BLaER1 treated with 17β-estradiol and CSF1 and Interleukin-3, amounts not matched to agents 10 nM and 100 nM (cell line): Measurements from ENCODE around the gene OR4D2.
A peak's percentile ranks its signal among the peaks of the same experiment; 100 is the strongest.

ENCODE experiments used
- H3K27ac ChIP-seq, 11 experiments: shearing (Covaris generic); formaldehyde crosslinking; 2 replicates each; pipeline ENCODE4 v1.8.1; 2022
- H3K27me3 ChIP-seq, 11 experiments: shearing (Covaris generic); formaldehyde crosslinking; 2 replicates each; pipeline ENCODE4 v1.8.1; 2022
- H3K36me3 ChIP-seq, 11 experiments: shearing (Covaris generic); formaldehyde crosslinking; 2 replicates each; pipeline ENCODE4 v1.8.1; 2022
- H3K4me1 ChIP-seq, 10 experiments: shearing (Covaris generic); formaldehyde crosslinking; 2 replicates each; pipeline ENCODE4 v1.8.1; 2022
- H3K4me2 ChIP-seq, 11 experiments: shearing (Covaris generic); formaldehyde crosslinking; 2 replicates each; pipeline ENCODE4 v1.8.1; 2022
- H3K4me3 ChIP-seq, 10 experiments: shearing (Covaris generic); formaldehyde crosslinking; 2 replicates each; pipeline ENCODE4 v1.8.1; 2022
- H3K9ac ChIP-seq, 11 experiments: shearing (Covaris generic); formaldehyde crosslinking; 2 replicates each; pipeline ENCODE4 v1.8.1; 2022
- H3K9me3 ChIP-seq, 11 experiments: shearing (Covaris generic); formaldehyde crosslinking; replicated peaks in 1 of 11; 2 replicates each; pipeline ENCODE4 v1.8.1; 2022
- H4K20me1 ChIP-seq, 11 experiments: shearing (Covaris generic); formaldehyde crosslinking; 2 replicates each; pipeline ENCODE4 v1.8.1; 2022
- Cebpa-rat ChIP-seq, 11 experiments: shearing (Covaris generic); IDR thresholded peaks; 2 replicates each; pipeline ENCODE4 v1.8.1; 2022

The OR4D2 gene

GRCh38 chr17:58184986-58185761 lies 18.4 kb downstream of the OR4D2 start:
- Histone ChIP-seq H3K27ac (peak overlapping the region in 1 of 11 experiments; percentile 2; a peak in 1 of 22 replicates), H3K4me3 (no peak overlapping the region), H3K4me1 (peaks cover 34 to 50% (median 44%) of the 10 kb centered on the region in 10 experiments), H3K4me2 (peak overlapping the region; percentile 46 to 78 (median 72)), H3K27me3 (no peaks in the 10 kb centered on the region), H3K9me3 (no peaks in the 10 kb centered on the region), H3K9ac (no peak overlapping the region), H4K20me1 (no peaks in the 10 kb centered on the region; a peak in 1 of 22 replicates), H3K36me3 (no peaks in the 10 kb centered on the region)
- TF ChIP-seq Cebpa-rat (IDR thresholded peaks at IDR 0.05): no peak

- H3K4me3 ChIP-seq: no peak overlapping the region
- H3K27me3 ChIP-seq: no peaks in the 10 kb centered on the region
- TF ChIP-seq Cebpa-rat (IDR thresholded peaks at IDR 0.05): no peak
- H3K9me3 ChIP-seq: no peaks in the 10 kb centered on the region
- H3K9ac ChIP-seq: no peak overlapping the region
- peaks cover 34 to 53% (median 45%) of the 10 kb centered on the region in 10 experiments for H3K4me1 ChIP-seq
- H3K4me2 ChIP-seq: peak overlapping the region; percentile 26 to 78 (median 72)
- no peaks in the 10 kb centered on the region; a peak in 1 of 22 replicates for H4K20me1 ChIP-seq
- no peak overlapping the region for H3K27ac ChIP-seq
- no peaks in the 10 kb centered on the region for H3K36me3 ChIP-seq
Observed at GRCh38 chr17:58186591-58186990, 19.8 kb downstream of the OR4D2 start.

GRCh38 chr17:58187063-58187462 lies 20.3 kb downstream of the OR4D2 start:
- Histone ChIP-seq H3K4me1 (peaks cover 34 to 53% (median 45%) of the 10 kb centered on the region in 10 experiments), H3K27me3 (no peaks in the 10 kb centered on the region), H3K9me3 (no peaks in the 10 kb centered on the region), H3K4me3 (no peak overlapping the region), H4K20me1 (no peaks in the 10 kb centered on the region; a peak in 1 of 22 replicates), H3K36me3 (no peaks in the 10 kb centered on the region), H3K4me2 (no peak overlapping the region), H3K27ac (no peak overlapping the region), H3K9ac (no peak overlapping the region)
- TF ChIP-seq Cebpa-rat (IDR thresholded peaks at IDR 0.05): no peak

GRCh38 chr17:58187675-58188074 lies 20.9 kb downstream of the OR4D2 start:
- no peaks in the 10 kb centered on the region for H3K27me3 ChIP-seq
- H3K9me3 ChIP-seq: no peaks in the 10 kb centered on the region
- no peak overlapping the region for H3K4me3 ChIP-seq
- H3K4me1 ChIP-seq: peaks cover 39 to 59% (median 49%) of the 10 kb centered on the region in 10 experiments
- no peak overlapping the region for H3K27ac ChIP-seq
- no peaks in the 10 kb centered on the region for H3K36me3 ChIP-seq
- no peak overlapping the region for H3K4me2 ChIP-seq
- no peaks in the 10 kb centered on the region; a peak in 1 of 22 replicates for H4K20me1 ChIP-seq
- no peak overlapping the region for H3K9ac ChIP-seq
- no peak for TF ChIP-seq Cebpa-rat (IDR thresholded peaks at IDR 0.05)

- H3K4me2 ChIP-seq: peak overlapping the region; percentile 39 to 77 (median 57); a peak in 21 of 22 replicates
- no peaks in the 10 kb centered on the region for H3K27me3 ChIP-seq
- no peak for TF ChIP-seq Cebpa-rat (IDR thresholded peaks at IDR 0.05)
Observed at GRCh38 chr17:58189436-58190146, 22.8 kb downstream of the OR4D2 start.

GRCh38 chr17:58191241-58191896 lies 24.6 kb downstream of the OR4D2 start:
- H3K9ac ChIP-seq: no peak overlapping the region

More at GRCh38 chr17:58189436-58190146, 22.8 kb downstream of the OR4D2 start:
- Histone ChIP-seq H3K4me3 (no peak overlapping the region), H3K36me3 (no peaks in the 10 kb centered on the region), H3K9ac (no peak overlapping the region), H4K20me1 (peaks cover 0 to 7% (median 0%) of the 10 kb centered on the region in 11 experiments; a peak in 2 of 22 replicates), H3K9me3 (no peaks in the 10 kb centered on the region), H3K27ac (no peak overlapping the region), H3K4me1 (peaks cover 29 to 50% (median 45%) of the 10 kb centered on the region in 10 experiments)

GRCh38 chr17:58192612-58193011 lies 25.8 kb downstream of the OR4D2 start, which contains the start of gene EPX:
TSS of gene EPX (plus strand) at chr17:58192726. CDS start at chr17:58192847, 121 bp downstream.
- no peaks in the 10 kb centered on the region for H3K36me3 ChIP-seq
- no peak for TF ChIP-seq Cebpa-rat (IDR thresholded peaks at IDR 0.05)
- H3K4me1 ChIP-seq: peaks cover 11 to 40% (median 35%) of the 10 kb centered on the region in 10 experiments
- no peaks in the 10 kb centered on the region for H3K9me3 ChIP-seq
- peak within 1 kb of the TSS in 9 of 11 experiments; percentile 15 to 43 (median 31); a peak in 12 of 22 replicates for H3K4me2 ChIP-seq
- peaks cover 0 to 7% (median 0%) of the 10 kb centered on the region in 11 experiments; a peak in 2 of 22 replicates for H4K20me1 ChIP-seq
- H3K9ac ChIP-seq: no peak within 1 kb of the TSS
- H3K27me3 ChIP-seq: no peaks in the 10 kb centered on the region
- no peak within 1 kb of the TSS for H3K27ac ChIP-seq
- no peak within 1 kb of the TSS for H3K4me3 ChIP-seq

More at GRCh38 chr17:58191241-58191896, 24.6 kb downstream of the OR4D2 start:
- H3K4me1 ChIP-seq: peaks cover 14 to 43% (median 37%) of the 10 kb centered on the region in 10 experiments
- no peak overlapping the region for H3K27ac ChIP-seq
- no peaks in the 10 kb centered on the region for H3K9me3 ChIP-seq
- H3K27me3 ChIP-seq: no peaks in the 10 kb centered on the region
- no peaks in the 10 kb centered on the region for H3K36me3 ChIP-seq
- no peak overlapping the region for H3K4me3 ChIP-seq
- no peak overlapping the region for H3K4me2 ChIP-seq
- peaks cover 0 to 7% (median 0%) of the 10 kb centered on the region in 11 experiments; a peak in 2 of 22 replicates for H4K20me1 ChIP-seq
- no peak for TF ChIP-seq Cebpa-rat (IDR thresholded peaks at IDR 0.05)

- H3K27me3 ChIP-seq: no peaks in the 10 kb centered on the region
- no peak overlapping the region for H3K4me3 ChIP-seq
Observed at GRCh38 chr17:58193641-58194255, 27.0 kb downstream of the OR4D2 start.

More at GRCh38 chr17:58193641-58194255, 27.0 kb downstream of the OR4D2 start:
- TF ChIP-seq Cebpa-rat (IDR thresholded peaks at IDR 0.05): no peak
- H3K4me2 ChIP-seq: no peak overlapping the region
- H3K4me1 ChIP-seq: peaks cover 11 to 39% (median 35%) of the 10 kb centered on the region in 10 experiments
- H3K9me3 ChIP-seq: no peaks in the 10 kb centered on the region
- no peaks in the 10 kb centered on the region for H3K36me3 ChIP-seq
- H3K9ac ChIP-seq: no peak overlapping the region
- no peak overlapping the region for H3K27ac ChIP-seq
- H4K20me1 ChIP-seq: peaks cover 0 to 7% (median 0%) of the 10 kb centered on the region in 11 experiments; a peak in 2 of 22 replicates
